NOMO-1 (cell line): ENCODE data around the gene SMAP1.

Source experiments
- DNase-seq, 2 experiments: peaks; one replicate each; lab custom pipeline; 2025; ENCODE audit not compliant: unreplicated experiment in 2 of 2; lab: John Stamatoyannopoulos, UW

SMAP1 gene

DNA sequence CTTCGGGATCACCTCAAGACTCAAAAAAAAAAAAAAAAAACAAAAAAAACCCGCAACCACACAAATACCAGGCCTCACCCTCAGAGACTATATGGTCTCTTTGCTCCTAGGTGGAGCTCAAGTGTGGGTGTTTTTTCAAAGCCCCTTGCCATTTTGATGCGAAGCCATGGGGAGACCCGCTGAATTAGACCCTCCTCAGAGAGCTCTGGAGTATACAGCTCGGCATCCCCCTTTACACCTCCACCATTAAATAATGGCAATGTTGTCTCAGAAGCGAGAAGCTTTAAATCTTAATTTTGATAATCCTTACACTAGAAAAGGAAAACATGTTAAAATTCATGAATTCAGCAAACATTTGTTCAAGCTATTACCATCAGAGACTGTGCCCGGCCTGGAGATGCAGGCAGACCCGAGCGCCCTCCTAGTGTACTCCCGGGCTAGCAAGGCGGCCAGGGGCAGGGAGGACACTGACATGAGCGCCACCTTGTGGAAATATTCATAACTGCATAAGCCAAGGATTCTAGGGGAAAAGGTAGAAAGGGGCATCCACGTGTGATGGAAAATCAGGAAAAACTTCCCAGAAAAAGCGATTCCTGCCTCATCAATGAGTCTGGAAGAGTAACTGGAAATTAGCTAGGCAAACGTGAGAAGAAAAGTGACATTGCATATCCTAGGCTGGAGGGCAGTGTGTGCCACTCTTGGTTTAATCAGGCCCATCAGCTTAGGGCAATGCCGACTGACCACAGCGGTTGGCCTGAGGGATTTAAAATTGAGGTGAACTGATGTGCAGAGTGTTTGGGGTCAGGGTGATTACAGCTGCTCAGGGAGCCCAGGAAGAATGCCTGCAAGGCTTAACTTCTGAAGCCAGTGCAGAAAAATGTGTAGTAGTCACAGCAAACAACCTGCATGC lies 216.6 kb downstream of the SMAP1 start:
- peak; percentile 12 to 39 for DNase-seq

GRCh38 chr6:70886071-70886470 lies 218.4 kb downstream of the SMAP1 start:
- DNase-seq: no peak

- no peak for DNase-seq
Observed at GRCh38 chr6:70886661-70887060, 219.0 kb downstream of the SMAP1 start.

DNA sequence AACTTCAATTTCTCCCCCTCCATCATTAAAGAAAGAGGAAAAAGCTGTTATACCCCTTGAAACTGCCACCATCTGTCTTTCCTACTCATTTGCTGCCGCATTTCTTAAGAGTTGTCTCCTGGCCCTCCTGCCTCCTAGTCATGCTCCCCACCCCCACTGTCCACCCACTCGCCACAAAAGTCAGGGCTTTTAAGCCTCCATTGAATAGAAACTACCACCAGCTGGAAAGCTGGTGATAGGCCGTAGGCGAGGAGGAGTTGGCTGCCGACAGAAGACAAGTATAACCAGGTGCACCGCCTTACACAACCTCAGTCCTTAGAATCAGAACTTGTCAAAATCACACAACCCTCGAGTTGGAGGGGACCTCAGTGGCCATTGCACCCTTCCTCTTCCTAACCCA lies 221.6 kb downstream of the SMAP1 start:
- no peak for DNase-seq

DNA sequence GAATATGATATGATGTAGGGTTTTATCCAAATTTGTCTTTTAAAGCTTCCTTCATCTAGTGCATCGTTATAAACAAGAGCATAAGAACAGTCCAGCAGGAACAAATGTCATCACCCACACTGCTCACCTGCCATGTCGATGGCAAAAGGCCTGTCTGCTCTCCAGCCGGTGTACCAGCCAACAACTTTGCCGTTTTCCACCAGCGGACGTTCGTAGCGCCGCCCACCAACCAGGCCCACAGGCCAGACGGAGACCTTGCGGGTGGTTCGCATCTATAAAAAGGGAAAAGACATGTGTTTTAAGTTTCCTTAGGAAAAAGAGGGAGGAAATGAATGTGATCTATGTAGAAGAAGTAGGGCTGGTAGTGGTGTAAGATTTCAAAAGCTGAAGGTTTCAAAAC lies 226.3 kb downstream of the SMAP1 start:
- no peak for DNase-seq

GRCh38 chr6:70900047-70900446 lies 232.4 kb downstream of the SMAP1 start:
- DNase-seq: no peak

GRCh38 chr6:70901324-70901723 lies 233.6 kb downstream of the SMAP1 start:
- no peak for DNase-seq

GRCh38 chr6:70903665-70904452 lies 236.2 kb downstream of the SMAP1 start:
- DNase-seq: no peak

DNA sequence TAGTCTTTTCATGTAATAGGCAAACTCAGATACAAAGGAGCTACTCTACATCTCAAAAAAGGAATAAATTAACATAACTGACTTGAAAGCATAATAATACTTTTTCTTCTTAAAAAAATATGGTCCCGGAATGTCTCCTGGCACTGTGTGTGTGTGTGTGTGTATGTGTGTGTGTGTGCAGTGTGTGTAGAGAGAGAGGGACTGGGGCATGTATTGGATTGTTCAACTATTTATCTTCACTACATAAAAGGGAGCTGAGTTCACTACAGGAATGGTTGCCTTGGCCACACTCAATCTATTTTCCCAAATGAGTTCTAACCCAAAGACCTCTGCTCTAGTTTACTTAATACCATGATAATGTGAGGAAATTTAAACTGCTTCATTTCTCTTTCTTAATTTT lies 238.1 kb downstream of the SMAP1 start:
- no peak for DNase-seq
